Liver (tissue), 9 donors: Measurements from ENCODE around the gene GLIS1. TPM values are rescaled to one million over a fixed set of nuclear protein-coding genes. Genes with fewer than 3 reads are reported as not detected.

Experiments used
- DNase-seq: peaks from one replicate; pipeline ENCODE4 v3.0.0-alpha.2; 2017; ENCODE audit warnings: low spot score
- H3K27ac ChIP-seq, 2 donors: one replicate each; pipeline ENCODE4 v1.7.0; 2013; ENCODE audit warnings: inconsistent platforms in 2 of 2, low read length in 2 of 2, control low read depth in 1 of 2, low read depth in 1 of 2, mild to moderate bottlenecking in 1 of 2
- H3K27me3 ChIP-seq, 4 donors: one replicate each; pipeline versions ENCODE4 v1.6.1 to v1.7.0; 2013; ENCODE audit warnings: low read length in 3 of 4, inconsistent platforms in 1 of 4, mild to moderate bottlenecking in 1 of 4, moderate library complexity in 1 of 4; ENCODE audit not compliant: control insufficient read depth in 4 of 4, insufficient read depth in 4 of 4
- H3K36me3 ChIP-seq, 4 donors: one replicate each; pipeline versions ENCODE4 v1.6.1 to v1.7.0; 2013; ENCODE audit warnings: low read length in 3 of 4, mild to moderate bottlenecking in 3 of 4, low read depth in 1 of 4, moderate library complexity in 1 of 4; ENCODE audit not compliant: control insufficient read depth in 4 of 4, insufficient read depth in 3 of 4
- H3K4me1 ChIP-seq, 4 donors: one replicate each; pipeline versions ENCODE4 v1.6.1 to v1.7.0; 2013; ENCODE audit warnings: low read length in 3 of 4, mild to moderate bottlenecking in 3 of 4, moderate library complexity in 1 of 4; ENCODE audit not compliant: control insufficient read depth in 4 of 4, insufficient read depth in 4 of 4
- H3K4me3 ChIP-seq, 3 donors: one replicate each; pipeline versions ENCODE4 v1.6.1 to v1.7.0; 2013; ENCODE audit warnings: low read length in 3 of 3, control low read depth in 1 of 3, low read depth in 1 of 3, mild to moderate bottlenecking in 1 of 3
- H3K9ac ChIP-seq, 2 donors: one replicate each; pipeline ENCODE4 v1.7.0; 2013; ENCODE audit warnings: low read length in 2 of 2, mild to moderate bottlenecking in 2 of 2, moderate library complexity in 2 of 2, control low read depth in 1 of 2, low read depth in 1 of 2
- H3K9me3 ChIP-seq, 4 donors: one replicate each; pipeline versions ENCODE4 v1.6.1 to v1.7.0; 2013; ENCODE audit warnings: low read length in 3 of 4; ENCODE audit not compliant: control insufficient read depth in 4 of 4
- EGR1 ChIP-seq, 2 donors: IDR thresholded peaks; 2 replicates each; pipeline ENCODE4 v1.6.1; 2016 to 2018; ENCODE audit warnings: antibody characterized with exemption in 2 of 2, low read depth in 2 of 2
- FOXA1 ChIP-seq: IDR thresholded peaks from 2 replicates; pipeline ENCODE4 v1.6.1; 2016; ENCODE audit warnings: antibody characterized with exemption
- FOXA2 ChIP-seq: IDR thresholded peaks from 2 replicates; pipeline ENCODE4 v1.6.1; 2016; ENCODE audit warnings: antibody characterized with exemption
- GABPA ChIP-seq, 2 donors: IDR thresholded peaks in 1 of 2; conservative IDR thresholded peaks in 1 of 2; 2 replicates each; pipeline ENCODE4 v1.6.1; 2016; ENCODE audit warnings: antibody characterized with exemption in 2 of 2, mild to moderate bottlenecking in 1 of 2, moderate library complexity in 1 of 2
- HNF4A ChIP-seq, 2 donors: conservative IDR thresholded peaks; 2 replicates each; pipeline ENCODE4 v1.6.1; 2016; ENCODE audit warnings: antibody characterized with exemption in 2 of 2, mild to moderate bottlenecking in 2 of 2
- HNF4G ChIP-seq: IDR thresholded peaks from 2 replicates; pipeline ENCODE4 v1.6.1; 2016; ENCODE audit warnings: antibody characterized with exemption
- JUND ChIP-seq, 2 donors: IDR thresholded peaks; 2 replicates each; pipeline ENCODE4 v1.6.1; 2016; ENCODE audit warnings: antibody characterized with exemption in 2 of 2
- NR2F2 ChIP-seq: IDR thresholded peaks from 2 replicates; pipeline ENCODE4 v1.6.1; 2016; ENCODE audit warnings: antibody characterized with exemption
- RAD21 ChIP-seq, 2 donors: IDR thresholded peaks; 2 replicates each; pipeline ENCODE4 v1.6.1; 2016; ENCODE audit warnings: antibody characterized with exemption in 2 of 2, mild to moderate bottlenecking in 2 of 2
- RXRA ChIP-seq, 2 donors: IDR thresholded peaks; 2 replicates each; pipeline ENCODE4 v1.6.1; 2017 to 2018; ENCODE audit warnings: antibody characterized with exemption in 2 of 2, mild to moderate bottlenecking in 1 of 2
- SP1 ChIP-seq: IDR thresholded peaks from 2 replicates; pipeline ENCODE4 v1.6.1; 2018; ENCODE audit warnings: antibody characterized with exemption, mild to moderate bottlenecking
- TAF1 ChIP-seq: conservative IDR thresholded peaks from 2 replicates; pipeline ENCODE4 v1.6.1; 2016; ENCODE audit warnings: antibody characterized with exemption, mild to moderate bottlenecking
- YY1 ChIP-seq: IDR thresholded peaks from 2 replicates; pipeline ENCODE4 v1.6.1; 2016; ENCODE audit warnings: antibody characterized with exemption, mild to moderate bottlenecking
- WGBS: extraction: QIAGEN DNeasy Blood & Tissue Kit; methylation state at CpG from one replicate; pipeline ENCODE4 v1.1.7; 2013; 5-methylcytosine and 5-hydroxymethylcytosine counted together
- polyA plus RNA-seq, 2 donors: library from polyadenylated mRNA; stranded (reverse) in 1 of 2; unstranded in 1 of 2; fragments of 200-250 nt in 1 of 2; fragments of >200 nt in 1 of 2; fragmentation: Nextera tagmentation in 1 of 2; extraction: Ambion mirVana in 1 of 2; gene quantifications; one replicate each; pipeline versions ENCODE4 v1.2.1 to v1.2.3, GENCODE V29; 2013 to 2015
- total RNA-seq, 2 donors: library from RNA; depleted of rRNA; stranded (reverse); fragments of >200 nt; gene quantifications; one replicate each; pipeline ENCODE4 v1.2.3, GENCODE V29; 2014
- TF ChIP-seq, protein P1 (sequence below): IDR thresholded peaks from 2 replicates; pipeline ENCODE4 v1.6.1; 2016; ENCODE audit warnings: antibody characterized with exemption
- TF ChIP-seq, protein P2 (sequence below): IDR thresholded peaks from 2 replicates; pipeline ENCODE4 v1.6.1; 2016; ENCODE audit warnings: antibody characterized with exemption
- TF ChIP-seq, protein P3 (sequence below): fragments of 150-350 bp; IDR thresholded peaks from 2 replicates; pipeline ENCODE4 v1.5.1; 2017; ENCODE audit warnings: improper control_type of control experiment, low read depth, low read length; ENCODE audit not compliant: missing input control
- TF ChIP-seq, protein P4 (sequence below): IDR thresholded peaks from 2 replicates; pipeline ENCODE4 v1.6.1; 2016; ENCODE audit warnings: antibody characterized with exemption
- TF ChIP-seq, protein P5 (sequence below): IDR thresholded peaks from 2 replicates; pipeline ENCODE4 v1.6.1; 2016; ENCODE audit warnings: antibody characterized with exemption, mild to moderate bottlenecking
- donor health status: healthy.
- donor health status: healthy.
- donor health status: healthy.
- donor health status: healthy.
- donor health status: healthy.

The GLIS1 gene
- total and polyA plus RNA-seq, 4 donors: under 0.01 to 0.05 TPM; not detected in 2

DNA sequence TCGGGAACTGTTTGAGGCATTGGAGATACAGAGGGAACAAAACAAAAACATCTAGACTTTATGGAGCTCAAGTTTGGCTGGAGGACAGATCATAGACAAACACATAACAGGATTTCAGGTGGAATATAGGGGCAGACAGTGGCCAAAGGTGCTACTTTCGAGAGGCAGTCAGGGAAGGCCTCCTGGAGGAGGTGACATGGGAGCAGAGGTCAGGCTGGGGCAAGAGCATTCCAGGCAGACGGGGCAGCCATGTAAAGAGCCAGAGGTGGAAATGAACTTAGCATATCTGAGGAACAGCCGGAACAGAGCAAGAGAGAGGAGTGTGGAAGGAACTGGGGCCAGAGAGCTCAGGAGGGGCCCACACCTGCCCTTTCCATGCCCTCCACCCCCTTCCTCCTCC, 157.5 kb downstream of the GLIS1 start (continued):
- no peak for TF ChIP-seq TAF1
- TF ChIP-seq, protein P1, sequence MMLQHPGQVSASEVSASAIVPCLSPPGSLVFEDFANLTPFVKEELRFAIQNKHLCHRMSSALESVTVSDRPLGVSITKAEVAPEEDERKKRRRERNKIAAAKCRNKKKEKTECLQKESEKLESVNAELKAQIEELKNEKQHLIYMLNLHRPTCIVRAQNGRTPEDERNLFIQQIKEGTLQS: no peak
- TF ChIP-seq, protein P2, sequence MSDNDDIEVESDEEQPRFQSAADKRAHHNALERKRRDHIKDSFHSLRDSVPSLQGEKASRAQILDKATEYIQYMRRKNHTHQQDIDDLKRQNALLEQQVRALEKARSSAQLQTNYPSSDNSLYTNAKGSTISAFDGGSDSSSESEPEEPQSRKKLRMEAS: no peak
- TF ChIP-seq RAD21 (IDR thresholded peaks at IDR 0.05): no peak
- TF ChIP-seq EGR1 (IDR thresholded peaks at IDR 0.05; ENCODE audit: low read depth in 2 of 2): no peak

DNA sequence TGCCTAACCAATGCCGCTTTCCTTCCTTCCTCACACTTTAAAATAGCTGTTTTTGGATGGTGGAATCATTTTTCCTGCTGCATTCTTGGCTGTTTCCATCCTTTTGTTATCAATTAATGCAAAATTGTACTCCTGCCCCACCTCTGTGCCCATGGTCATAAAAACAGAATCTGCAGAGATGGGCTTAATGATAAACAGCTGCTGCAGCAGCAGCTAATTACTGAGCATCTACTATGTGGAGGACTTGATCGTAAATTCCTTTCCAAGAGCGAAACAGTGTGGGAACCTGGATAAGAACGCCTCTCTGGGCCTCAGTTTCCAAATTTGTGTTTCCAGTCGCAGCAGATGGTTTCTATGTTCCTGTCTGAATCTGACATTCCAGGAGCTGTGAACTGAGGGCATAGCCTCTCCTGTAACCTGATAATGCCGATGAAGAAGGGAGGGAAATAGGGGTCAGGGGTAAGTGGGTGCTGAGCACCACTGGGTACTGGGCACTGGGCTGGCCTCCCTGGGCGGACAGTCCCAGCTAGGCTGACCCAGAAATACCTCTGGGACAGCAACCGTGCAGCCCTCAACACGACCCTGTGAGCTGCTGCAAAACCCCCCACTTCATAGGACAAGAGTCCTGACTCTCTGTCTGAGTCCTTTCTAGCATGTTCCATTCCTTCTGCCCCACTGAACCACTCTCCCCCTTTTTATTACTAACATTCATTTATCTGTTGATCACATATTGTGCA, 158.1 kb downstream of the GLIS1 start:
- Histone ChIP-seq H3K27me3 (no peaks in the 10 kb centered on the region), H3K36me3 (no peaks in the 10 kb centered on the region), H3K4me3 (no peak overlapping the region), H3K9me3 (no peaks in the 10 kb centered on the region), H3K4me1 (no peaks in the 10 kb centered on the region), H3K9ac (no peak overlapping the region), H3K27ac (no peak overlapping the region)
- TF ChIP-seq FOXA1 (no peak), HNF4A (conservative IDR thresholded peaks at IDR 0.05) (no peak), FOXA2 (no peak), RXRA (IDR thresholded peaks at IDR 0.05) (no peak), YY1 (no peak), HNF4G (no peak), JUND (IDR thresholded peaks at IDR 0.05) (no peak), RAD21 (IDR thresholded peaks at IDR 0.05) (no peak), GABPA (IDR thresholded peaks at IDR 0.05 in 1 of 2, conservative IDR thresholded peaks at IDR 0.05 in 1 of 2) (no peak), TAF1 (no peak), EGR1 (IDR thresholded peaks at IDR 0.05; ENCODE audit: low read depth in 2 of 2) (no peak), SP1 (no peak), NR2F2 (no peak)
- TF ChIP-seq, protein P3, sequence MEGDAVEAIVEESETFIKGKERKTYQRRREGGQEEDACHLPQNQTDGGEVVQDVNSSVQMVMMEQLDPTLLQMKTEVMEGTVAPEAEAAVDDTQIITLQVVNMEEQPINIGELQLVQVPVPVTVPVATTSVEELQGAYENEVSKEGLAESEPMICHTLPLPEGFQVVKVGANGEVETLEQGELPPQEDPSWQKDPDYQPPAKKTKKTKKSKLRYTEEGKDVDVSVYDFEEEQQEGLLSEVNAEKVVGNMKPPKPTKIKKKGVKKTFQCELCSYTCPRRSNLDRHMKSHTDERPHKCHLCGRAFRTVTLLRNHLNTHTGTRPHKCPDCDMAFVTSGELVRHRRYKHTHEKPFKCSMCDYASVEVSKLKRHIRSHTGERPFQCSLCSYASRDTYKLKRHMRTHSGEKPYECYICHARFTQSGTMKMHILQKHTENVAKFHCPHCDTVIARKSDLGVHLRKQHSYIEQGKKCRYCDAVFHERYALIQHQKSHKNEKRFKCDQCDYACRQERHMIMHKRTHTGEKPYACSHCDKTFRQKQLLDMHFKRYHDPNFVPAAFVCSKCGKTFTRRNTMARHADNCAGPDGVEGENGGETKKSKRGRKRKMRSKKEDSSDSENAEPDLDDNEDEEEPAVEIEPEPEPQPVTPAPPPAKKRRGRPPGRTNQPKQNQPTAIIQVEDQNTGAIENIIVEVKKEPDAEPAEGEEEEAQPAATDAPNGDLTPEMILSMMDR: no peak
- TF ChIP-seq, protein P4, sequence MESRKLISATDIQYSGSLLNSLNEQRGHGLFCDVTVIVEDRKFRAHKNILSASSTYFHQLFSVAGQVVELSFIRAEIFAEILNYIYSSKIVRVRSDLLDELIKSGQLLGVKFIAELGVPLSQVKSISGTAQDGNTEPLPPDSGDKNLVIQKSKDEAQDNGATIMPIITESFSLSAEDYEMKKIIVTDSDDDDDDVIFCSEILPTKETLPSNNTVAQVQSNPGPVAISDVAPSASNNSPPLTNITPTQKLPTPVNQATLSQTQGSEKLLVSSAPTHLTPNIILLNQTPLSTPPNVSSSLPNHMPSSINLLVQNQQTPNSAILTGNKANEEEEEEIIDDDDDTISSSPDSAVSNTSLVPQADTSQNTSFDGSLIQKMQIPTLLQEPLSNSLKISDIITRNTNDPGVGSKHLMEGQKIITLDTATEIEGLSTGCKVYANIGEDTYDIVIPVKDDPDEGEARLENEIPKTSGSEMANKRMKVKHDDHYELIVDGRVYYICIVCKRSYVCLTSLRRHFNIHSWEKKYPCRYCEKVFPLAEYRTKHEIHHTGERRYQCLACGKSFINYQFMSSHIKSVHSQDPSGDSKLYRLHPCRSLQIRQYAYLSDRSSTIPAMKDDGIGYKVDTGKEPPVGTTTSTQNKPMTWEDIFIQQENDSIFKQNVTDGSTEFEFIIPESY: no peak
- TF ChIP-seq, protein P1: no peak
- TF ChIP-seq, protein P5, sequence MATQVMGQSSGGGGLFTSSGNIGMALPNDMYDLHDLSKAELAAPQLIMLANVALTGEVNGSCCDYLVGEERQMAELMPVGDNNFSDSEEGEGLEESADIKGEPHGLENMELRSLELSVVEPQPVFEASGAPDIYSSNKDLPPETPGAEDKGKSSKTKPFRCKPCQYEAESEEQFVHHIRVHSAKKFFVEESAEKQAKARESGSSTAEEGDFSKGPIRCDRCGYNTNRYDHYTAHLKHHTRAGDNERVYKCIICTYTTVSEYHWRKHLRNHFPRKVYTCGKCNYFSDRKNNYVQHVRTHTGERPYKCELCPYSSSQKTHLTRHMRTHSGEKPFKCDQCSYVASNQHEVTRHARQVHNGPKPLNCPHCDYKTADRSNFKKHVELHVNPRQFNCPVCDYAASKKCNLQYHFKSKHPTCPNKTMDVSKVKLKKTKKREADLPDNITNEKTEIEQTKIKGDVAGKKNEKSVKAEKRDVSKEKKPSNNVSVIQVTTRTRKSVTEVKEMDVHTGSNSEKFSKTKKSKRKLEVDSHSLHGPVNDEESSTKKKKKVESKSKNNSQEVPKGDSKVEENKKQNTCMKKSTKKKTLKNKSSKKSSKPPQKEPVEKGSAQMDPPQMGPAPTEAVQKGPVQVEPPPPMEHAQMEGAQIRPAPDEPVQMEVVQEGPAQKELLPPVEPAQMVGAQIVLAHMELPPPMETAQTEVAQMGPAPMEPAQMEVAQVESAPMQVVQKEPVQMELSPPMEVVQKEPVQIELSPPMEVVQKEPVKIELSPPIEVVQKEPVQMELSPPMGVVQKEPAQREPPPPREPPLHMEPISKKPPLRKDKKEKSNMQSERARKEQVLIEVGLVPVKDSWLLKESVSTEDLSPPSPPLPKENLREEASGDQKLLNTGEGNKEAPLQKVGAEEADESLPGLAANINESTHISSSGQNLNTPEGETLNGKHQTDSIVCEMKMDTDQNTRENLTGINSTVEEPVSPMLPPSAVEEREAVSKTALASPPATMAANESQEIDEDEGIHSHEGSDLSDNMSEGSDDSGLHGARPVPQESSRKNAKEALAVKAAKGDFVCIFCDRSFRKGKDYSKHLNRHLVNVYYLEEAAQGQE: no peak
- TF ChIP-seq, protein P2: no peak
- WGBS: 93% methylated on average over 9 of the region's 9 CpGs
- DNase-seq: no peak
